ENCODE measurements around the gene SH3TC1. TPM values are rescaled to one million over a fixed set of nuclear protein-coding genes. Genes with fewer than 3 reads are reported as not detected.

The SH3TC1 gene
- polyA plus RNA-seq, 3 donors = 11.1 to 16.3 (median 14.2) TPM

- no peak overlapping the region for H3K27ac ChIP-seq (ENCODE audit: low read depth, low read length)
- WGBS, 3 donors = 62 to 85% (median 68%) methylated on average over 20 to 25 of the region's 25 CpGs
Measured at GRCh38 chr4:8261851-8262535, 62.9 kb downstream of the SH3TC1 start.

- no peak overlapping the region for H3K27ac ChIP-seq (ENCODE audit: low read depth, low read length)
- 72 to 88% (median 81%) methylated on average over 23 of the region's 23 CpGs for WGBS, 3 donors
Measured at GRCh38 chr4:8262637-8263322, 63.7 kb downstream of the SH3TC1 start.

GRCh38 chr4:8263397-8263796 is 64.3 kb downstream of the SH3TC1 start:
- no peak overlapping the region for H3K27ac ChIP-seq (ENCODE audit: low read depth, low read length)
- WGBS, 3 donors = 87 to 92% (median 89%) methylated on average over 10 of the region's 10 CpGs

- WGBS, 3 donors = 83 to 92% (median 88%) methylated on average over 14 of the region's 14 CpGs
- no peak overlapping the region for H3K27ac ChIP-seq (ENCODE audit: low read depth, low read length)
Measured at GRCh38 chr4:8264106-8264505, 65.0 kb downstream of the SH3TC1 start.

- 77 to 88% (median 82%) methylated on average over 18 to 20 of the region's 20 CpGs for WGBS, 3 donors
- no peak overlapping the region for H3K27ac ChIP-seq (ENCODE audit: low read depth, low read length)
Measured at GRCh38 chr4:8265171-8265929, 66.3 kb downstream of the SH3TC1 start.

GRCh38 chr4:8266088-8266487 is 67.0 kb downstream of the SH3TC1 start:
- WGBS, 3 donors = 88 to 96% (median 95%) methylated on average over 6 of the region's 6 CpGs
- H3K27ac ChIP-seq (ENCODE audit: low read depth, low read length) = no peak overlapping the region

GRCh38 chr4:8266508-8266907 is 67.4 kb downstream of the SH3TC1 start:
- 68 to 75% (median 72%) methylated on average over 8 of the region's 8 CpGs for WGBS, 3 donors
- H3K27ac ChIP-seq (ENCODE audit: low read depth, low read length) = no peak overlapping the region

GRCh38 chr4:8267077-8267476 is 68.0 kb downstream of the SH3TC1 start:
- WGBS, 3 donors = 7 to 38% (median 30%) methylated on average over 13 of the region's 13 CpGs
- no peak overlapping the region for H3K27ac ChIP-seq (ENCODE audit: low read depth, low read length)

GRCh38 chr4:8268211-8268610 is 69.1 kb downstream of the SH3TC1 start:
- 95 to 97% (median 97%) methylated on average over 7 of the region's 7 CpGs for WGBS, 3 donors
- H3K27ac ChIP-seq (ENCODE audit: low read depth, low read length) = no peak overlapping the region

- WGBS, 3 donors = 77 to 81% (median 79%) methylated on average over 25 of the region's 25 CpGs
- no peak overlapping the region for H3K27ac ChIP-seq (ENCODE audit: low read depth, low read length)
Measured at GRCh38 chr4:8268901-8269534, 69.9 kb downstream of the SH3TC1 start.

- whole genome bisulfite sequencing, 3 donors = 1 to 2% (median 2%) methylated on average over 91 to 110 of the region's 111 CpGs
- no peak within 1 kb of the TSS for H3K27ac ChIP-seq (ENCODE audit: low read depth, low read length)
Measured at GRCh38 chr4:8269535-8270417, 70.7 kb downstream of the SH3TC1 start, which contains the start of gene HTRA3. Gene HTRA3, plus strand, starts transcription at chr4:8269754. Its CDS starts 215 bp downstream, at chr4:8269969.

GRCh38 chr4:8270418-8270771 is 71.3 kb downstream of the SH3TC1 start:
- WGBS, 3 donors = 37 to 41% (median 37%) methylated on average over 11 of the region's 11 CpGs

GRCh38 chr4:8270912-8271815 is 72.1 kb downstream of the SH3TC1 start:
- 69 to 74% (median 74%) methylated on average over 27 of the region's 27 CpGs for WGBS, 3 donors
- no peak overlapping the region for H3K27ac ChIP-seq (ENCODE audit: low read depth, low read length)

More at GRCh38 chr4:8270418-8270771, 71.3 kb downstream of the SH3TC1 start:
- H3K27ac ChIP-seq (ENCODE audit: low read depth, low read length) = no peak overlapping the region

- WGBS, 3 donors = 82 to 90% (median 87%) methylated on average over 9 to 10 of the region's 10 CpGs
- H3K27ac ChIP-seq (ENCODE audit: low read depth, low read length) = no peak overlapping the region
Measured at GRCh38 chr4:8271821-8272220, 72.7 kb downstream of the SH3TC1 start.

GRCh38 chr4:8272472-8273428 is 73.7 kb downstream of the SH3TC1 start:
- 44 to 62% (median 51%) methylated on average over 25 to 30 of the region's 30 CpGs for WGBS, 3 donors
- H3K27ac ChIP-seq (ENCODE audit: low read depth, low read length) = no peak overlapping the region

GRCh38 chr4:8273450-8273849 is 74.4 kb downstream of the SH3TC1 start:
- H3K27ac ChIP-seq (ENCODE audit: low read depth, low read length) = no peak overlapping the region

More at GRCh38 chr4:8273450-8273849, 74.4 kb downstream of the SH3TC1 start:
- WGBS, 3 donors = 68 to 80% (median 74%) methylated on average over 13 of the region's 13 CpGs
